Left ventricle myocardium superior (tissue), 1 donor: ENCODE data around the gene GUK1. TPM values are rescaled to one million over a fixed set of nuclear protein-coding genes. Genes with fewer than 3 reads are reported as not detected.
"Not testable (repeated sequence)": the region's sequence is repeated elsewhere in the genome, so short reads cannot be mapped to it uniquely, and the experiment has no call there.

Source experiments
- ATAC-seq: fragments of 200-7000 bp; cut with Tn5 transposase; one replicate; pipeline ENCODE4 v1.9.1; 2020; ENCODE audit warnings: mild to moderate bottlenecking, moderate library complexity
- DNase-seq: peaks from one replicate; pipeline ENCODE4 v3.0.0-alpha.2; 2020
- intact Hi-C: fragments of 100-400 bp; cut with micrococcal nuclease; formaldehyde crosslinking; loops from one replicate; pipeline ENCODE4 v1.11.0; 2022
- total RNA-seq: library from RNA; stranded (reverse); fragmentation: NEBNext Ultra II Directional; extraction: Animal tissue kit (Norgen Biotek cat#: 25700); gene quantifications from one replicate; pipeline ENCODE4 v1.2.1, GENCODE V29; 2021
- donor health status: DM: no; HTN: yes; CAD: no; lungs with severe emphysema.

GUK1 gene
- total RNA-seq, 1 donor from 2014 or later = 175 TPM

DNA sequence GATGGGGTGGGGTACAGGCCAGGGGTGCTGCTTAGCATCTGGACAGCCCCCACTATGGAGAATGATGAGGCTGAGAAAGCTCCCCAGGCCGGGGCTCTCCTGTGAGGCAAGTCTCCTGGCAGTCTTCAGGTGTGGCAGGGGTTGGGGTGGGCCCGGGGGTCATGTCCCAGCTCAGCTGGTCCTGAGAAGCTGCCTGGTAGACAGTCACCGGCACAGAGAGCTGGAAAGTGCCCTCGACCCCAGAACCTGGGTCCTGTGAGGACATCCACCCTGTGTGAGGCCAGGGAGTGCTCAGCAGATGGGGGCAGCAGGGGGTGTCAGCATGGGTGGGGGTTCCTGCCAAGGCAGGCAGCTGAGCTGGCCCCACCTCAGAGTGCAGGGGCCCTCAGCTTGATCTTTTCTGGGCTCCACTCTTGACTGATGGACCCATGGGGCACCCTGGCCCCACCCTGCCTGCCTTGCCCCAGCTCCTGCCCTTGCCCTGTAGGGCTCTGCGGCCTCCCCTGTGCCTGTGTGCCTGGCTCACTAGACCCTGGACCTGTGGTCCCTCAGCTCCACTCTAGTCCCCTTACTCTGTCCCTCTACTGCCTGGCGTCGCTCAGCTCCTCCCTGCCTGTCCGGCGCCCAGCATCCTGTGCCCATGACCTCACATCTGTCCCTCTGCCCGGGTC lies 31.3 kb downstream of the GUK1 start:
- ATAC-seq (no peak), DNase-seq (no peak)
- intact Hi-C loops = no loop called here

DNA sequence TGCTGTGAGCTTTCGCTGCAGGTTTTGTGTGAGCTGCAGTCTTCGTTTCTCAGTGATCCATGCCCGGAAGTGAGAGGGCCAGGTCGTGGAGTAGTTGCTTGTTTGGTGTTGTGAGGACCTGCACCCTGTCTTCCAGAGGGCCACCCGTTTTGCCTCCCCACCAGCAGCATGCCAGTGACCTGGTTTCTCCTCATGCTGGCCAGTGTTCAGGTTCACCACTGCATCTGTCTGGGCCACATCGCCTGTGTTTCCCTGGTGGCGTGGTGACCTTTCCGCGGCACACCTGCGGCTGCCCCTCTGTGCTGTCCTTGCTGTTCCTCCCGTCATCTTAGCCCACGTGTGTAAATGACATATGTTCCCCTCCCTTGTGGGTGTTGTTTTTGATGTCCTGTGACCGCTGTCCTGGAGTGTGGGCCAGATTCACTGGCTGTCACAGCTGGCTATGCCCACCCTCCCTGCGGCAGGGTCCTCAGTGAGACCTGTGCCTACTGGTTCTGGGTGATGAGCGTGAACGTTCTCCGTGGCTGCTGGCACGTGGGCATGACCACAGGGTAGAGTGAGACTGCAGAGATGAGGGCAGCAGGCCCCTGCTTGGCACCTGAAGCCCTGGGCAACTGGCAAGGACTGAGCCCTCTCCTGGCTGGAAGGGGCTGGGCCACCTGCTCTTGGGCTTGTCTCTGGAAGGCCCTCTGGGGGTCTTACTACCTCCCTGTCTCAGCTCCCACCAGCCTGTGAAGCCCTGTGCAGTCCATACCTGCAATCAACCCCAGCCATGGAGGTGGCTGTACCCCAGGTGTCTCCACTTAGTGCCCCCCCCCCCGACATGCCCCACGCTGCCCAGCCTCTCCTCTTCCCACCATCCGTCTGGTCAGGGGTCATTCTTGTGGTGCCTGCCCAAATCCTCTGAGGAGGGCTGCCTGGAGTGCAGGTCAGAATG lies 32.8 kb downstream of the GUK1 start:
- intact Hi-C loops = no loop called here
- DNase-seq (no peak), ATAC-seq (no peak)

DNA sequence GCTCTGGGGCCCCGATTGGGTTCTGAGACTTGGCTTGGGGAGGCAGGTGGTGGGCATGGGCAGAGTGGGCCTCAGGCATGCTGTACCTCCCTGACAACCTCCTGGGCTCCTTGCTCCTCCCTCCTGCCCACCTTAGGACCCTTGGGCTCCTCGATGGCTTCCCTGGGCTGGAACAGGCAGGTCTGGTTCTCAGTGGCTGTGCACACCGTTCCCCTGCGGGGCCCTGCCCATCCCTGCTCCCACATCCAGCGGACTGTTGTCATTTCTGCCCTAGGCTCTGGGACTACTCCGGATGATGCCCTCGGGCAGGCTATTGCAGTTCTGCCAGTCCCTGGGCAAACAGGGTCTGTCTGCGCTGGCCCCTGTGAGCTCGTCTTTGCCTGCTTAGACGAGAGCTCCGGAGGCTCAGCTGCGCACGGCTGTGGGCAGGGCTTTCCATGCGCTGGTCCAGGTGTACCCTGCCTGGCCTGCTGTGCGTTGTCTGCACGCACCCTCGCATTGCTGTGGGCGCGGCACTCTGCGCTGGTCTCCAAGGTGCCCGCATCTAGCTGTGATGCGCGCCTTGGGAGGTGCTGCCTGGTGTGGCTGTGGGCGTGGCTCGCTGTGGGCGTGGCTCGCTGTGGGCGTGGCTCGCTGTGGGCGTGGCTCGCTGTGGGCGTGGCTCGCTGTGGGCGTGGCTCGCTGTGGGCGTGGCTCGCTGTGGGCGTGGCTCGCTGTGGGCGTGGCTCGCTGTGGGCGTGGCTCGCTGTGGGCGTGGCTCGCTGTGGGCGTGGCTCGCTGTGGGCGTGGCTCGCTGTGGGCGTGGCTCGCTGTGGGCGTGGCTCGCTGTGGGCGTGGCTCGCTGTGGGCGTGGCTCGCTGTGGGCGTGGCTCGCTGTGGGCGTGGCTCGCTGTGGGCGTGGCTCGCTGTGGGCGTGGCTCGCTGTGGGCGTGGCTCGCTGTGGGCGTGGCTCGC lies 33.7 kb downstream of the GUK1 start:
- ATAC-seq, DNase-seq, intact Hi-C loops: not testable (repeated sequence)

DNA sequence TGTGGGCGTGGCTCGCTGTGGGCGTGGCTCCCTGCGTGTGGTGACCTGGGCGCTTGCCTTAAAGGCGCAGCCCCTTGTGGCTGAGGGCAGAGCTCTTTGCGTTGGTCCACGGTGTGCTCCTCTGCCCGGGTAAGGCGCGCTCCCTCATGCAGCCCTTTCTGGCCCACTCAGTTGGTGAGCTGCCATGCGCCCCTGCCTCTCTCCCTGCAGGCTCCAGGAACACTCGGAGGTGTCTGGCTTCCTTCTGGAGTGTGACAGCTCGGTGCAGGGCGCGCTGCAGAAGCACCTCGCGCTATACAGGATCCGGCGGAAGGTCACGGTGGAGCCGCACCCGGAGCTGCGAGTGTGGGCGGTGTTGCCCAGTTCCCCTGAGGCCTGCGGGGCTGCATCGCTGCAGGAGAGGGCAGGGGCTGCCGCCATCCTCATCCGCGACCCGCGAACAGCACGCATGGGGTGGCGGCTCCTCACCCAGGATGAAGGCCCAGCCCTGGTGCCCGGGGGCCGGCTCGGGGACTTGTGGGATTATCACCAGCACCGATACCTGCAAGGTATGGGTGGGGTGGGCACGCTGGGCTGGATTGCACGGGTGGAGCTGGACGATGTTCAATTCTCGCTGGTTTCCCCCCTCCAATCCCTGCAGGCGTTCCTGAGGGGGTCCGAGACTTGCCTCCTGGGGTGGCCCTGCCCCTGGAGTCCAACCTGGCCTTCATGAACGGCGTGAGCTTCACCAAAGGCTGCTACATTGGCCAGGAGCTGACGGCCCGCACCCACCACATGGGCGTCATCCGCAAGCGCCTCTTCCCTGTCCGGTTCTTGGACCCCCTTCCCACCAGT lies 34.6 kb downstream of the GUK1 start:
- intact Hi-C loops = no loop called here
- no peak for DNase-seq

DNA sequence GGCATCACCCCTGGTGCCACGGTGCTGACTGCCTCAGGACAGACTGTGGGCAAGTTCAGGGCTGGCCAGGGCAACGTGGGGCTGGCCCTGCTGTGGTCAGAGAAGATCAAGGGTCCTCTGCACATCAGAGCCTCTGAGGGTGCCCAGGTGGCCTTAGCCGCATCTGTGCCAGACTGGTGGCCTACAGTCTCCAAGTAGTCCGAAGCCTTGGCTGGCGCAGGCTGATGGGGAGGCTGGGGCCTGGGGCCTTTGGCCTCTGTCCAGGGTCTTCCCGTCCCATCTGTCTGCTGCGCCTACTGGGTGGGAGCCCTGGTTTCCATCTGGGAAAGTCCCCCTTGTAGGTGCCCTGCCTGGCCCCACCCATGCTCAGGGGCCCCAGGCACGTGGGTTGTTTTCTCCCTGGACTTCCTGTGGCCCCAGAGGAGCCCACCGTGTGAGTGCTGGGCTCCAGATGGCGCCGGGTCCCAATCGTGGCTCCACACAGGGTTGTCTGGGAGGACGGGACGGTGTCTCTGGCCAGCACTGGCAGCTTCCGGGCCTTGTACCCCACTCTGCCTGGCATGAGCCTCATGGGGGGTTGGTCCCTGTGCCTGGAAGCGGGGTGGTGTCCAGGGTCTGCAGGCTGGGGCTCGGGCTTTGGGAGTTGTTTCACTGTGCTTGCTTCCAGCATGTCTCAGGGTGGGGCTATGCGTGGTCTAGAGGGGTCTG lies 35.4 kb downstream of the GUK1 start:
- ATAC-seq = no peak
- intact Hi-C loops = no loop called here
- no peak for DNase-seq

More for the DNA sequence above, 34.6 kb downstream of the GUK1 start:
- peak; percentile 13 for ATAC-seq

DNA sequence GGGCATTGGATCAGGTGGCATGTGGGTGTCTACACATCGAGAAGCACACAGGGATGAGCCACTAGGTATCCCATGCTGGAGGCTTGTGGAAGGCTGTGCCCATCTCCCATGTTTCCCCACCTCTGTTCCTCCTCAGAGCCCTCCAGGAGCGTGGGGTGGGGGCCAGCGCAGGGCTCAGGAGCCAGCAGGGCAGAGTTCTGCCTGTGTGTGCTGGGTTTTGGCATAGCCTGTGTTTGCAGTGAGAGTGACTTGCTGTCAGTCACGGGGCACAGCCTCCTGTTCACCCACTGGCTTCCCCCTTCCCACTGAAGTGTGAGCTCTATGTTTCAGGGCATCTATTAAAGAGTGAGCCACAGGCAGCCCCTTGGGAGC lies 35.9 kb downstream of the GUK1 start:
- DNase-seq (no peak), ATAC-seq (peak; percentile 61)
- intact Hi-C loops = no loop called here

DNA sequence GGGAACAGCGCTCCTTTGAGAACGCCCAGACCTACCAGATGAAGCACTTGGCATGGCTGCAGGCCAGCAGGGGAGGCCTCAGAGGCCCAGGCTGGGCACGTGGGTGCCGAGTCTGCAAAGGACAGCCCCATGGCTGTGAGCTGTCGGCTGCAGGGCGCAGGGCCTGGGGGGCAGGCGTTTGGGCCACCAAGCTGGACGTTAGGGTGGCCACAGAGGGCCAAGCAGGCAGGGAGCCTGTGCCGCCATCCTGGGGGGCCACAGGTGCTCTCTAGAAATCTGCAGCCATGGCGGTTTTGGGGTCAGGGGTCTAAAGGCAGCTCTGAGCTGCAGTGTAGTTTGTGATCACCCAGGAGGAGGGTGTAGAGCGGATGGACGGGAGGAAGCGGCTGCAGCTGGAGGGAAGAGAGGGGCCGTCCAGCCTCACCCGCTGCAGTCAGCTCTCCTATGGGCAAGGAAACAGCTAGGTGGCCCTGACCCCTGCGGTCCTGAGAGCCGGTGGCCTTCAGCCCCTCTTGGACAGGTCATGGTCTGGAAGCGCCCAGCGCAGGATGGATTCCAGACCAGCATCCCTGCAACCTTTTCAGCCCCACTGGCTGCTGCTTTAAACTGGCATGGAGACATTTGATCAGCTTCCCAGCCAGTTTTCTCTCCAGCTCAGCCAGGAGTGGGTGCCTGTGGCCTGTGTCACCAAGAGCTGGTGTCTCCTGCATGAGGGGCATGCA lies 36.5 kb downstream of the GUK1 start:
- DNase-seq (peak; percentile 80), ATAC-seq (peak; percentile 84)
- intact Hi-C loops = no loop called here

DNA sequence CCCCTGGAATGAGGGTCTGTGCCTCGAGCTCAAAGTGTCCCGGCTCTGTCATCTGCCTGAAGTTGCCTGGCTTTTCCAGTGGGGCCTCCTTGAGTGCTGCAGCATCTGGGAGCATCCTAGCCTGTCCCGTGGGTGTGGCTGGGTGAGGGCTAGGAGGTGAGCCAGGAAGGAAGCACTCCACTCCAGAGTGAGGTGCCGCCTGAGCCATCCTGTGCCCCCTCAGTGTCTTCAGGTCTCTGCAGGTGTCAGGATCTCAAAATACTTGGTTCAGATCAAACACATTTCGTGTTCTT lies 37.0 kb downstream of the GUK1 start:
- DNase-seq (no peak), ATAC-seq (no peak)
- intact Hi-C loops = no loop called here

DNA sequence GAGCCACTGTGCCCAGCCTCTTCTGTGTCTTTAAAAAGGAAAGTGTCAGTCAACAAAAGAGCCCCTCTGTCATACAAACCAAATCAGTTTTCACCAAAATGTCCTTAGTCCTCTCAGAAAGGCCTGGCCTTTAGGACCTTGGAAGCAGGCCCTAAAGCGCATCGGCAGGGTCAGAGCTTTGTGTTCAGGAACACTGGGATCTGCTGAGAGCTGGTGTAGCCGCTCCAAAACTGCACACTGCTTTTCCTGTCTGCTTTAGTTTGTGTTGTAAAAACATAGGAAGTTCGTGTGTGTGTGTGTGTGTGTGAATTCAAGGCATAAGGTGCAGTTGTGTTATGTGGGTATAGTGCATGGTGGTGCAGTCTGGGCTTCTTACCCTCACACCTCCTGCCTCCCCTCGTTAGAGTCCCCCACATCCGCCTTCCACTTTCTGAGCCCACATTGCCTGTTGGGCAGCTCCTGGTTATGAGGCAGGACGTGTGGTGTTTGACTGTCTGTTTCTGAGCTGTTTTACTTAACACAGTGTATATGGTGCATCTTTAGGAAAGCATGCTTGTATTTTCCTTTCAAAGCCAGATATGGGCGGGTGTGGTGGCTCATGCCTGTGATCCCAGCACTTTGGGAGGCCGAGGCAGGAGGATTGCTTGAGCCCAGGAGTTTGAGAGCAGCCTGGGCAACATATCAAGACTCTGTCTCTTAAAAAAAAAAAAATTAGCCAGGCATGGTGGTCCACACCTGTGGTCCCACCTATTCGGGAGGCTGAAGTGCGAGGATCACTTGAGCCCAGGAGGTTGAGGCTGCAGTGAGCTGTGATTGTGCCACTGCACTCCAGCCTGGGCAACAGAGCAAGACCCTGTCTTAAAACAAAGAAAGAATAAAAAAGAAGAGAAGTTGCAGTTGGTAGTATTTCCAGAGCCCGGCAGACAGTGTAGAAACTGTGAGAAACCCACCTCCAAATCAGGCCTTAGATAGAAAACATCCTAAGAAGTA lies 37.9 kb downstream of the GUK1 start:
- no peak for ATAC-seq
- no peak for DNase-seq
- intact Hi-C loops = no loop called here

DNA sequence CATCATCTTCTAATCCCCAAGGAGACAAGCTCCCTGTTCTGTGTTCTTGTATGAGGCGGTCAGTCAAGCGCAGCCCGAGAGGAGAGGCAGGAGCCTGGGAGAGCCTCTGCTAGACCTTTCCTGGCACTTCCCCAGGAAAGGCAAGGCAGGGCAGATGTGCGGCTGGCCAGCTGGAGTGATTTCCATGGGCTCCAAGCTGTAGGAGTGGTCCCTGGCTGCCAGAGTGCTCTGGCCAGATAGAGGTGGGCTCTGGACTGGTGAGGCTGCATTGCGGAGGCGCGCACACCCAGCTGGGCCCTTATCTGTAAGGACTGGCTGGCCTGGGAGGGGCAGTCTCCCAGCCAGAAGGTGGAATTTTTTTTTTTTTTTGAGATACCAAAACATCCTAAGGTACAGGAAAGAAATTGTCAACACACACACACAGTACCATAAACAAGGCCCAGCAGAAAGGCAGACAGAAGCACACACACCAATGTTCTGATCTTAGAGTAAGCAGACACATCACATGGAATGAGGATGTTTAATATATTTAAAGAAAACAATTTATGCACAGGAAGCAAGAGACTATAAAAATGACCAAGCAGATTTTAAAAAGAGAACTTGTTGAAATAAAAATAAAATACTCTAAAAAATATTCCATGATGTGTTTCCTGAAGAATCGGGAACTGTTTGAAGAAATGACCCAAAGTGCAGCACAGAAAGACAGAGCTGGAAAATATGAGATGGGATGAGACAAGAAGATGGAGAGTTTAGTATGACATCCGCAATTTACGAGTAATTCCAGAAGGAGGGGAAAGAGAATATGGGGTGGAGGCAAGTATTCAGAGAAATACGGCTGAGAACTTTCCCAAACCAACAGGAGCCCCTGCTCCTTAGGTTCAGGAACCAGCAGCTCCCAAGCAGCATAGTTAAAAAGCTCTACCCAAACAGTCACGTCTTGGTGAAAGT lies 38.9 kb downstream of the GUK1 start:
- DNase-seq (no peak), ATAC-seq (no peak)
- intact Hi-C loops = no loop called here

DNA sequence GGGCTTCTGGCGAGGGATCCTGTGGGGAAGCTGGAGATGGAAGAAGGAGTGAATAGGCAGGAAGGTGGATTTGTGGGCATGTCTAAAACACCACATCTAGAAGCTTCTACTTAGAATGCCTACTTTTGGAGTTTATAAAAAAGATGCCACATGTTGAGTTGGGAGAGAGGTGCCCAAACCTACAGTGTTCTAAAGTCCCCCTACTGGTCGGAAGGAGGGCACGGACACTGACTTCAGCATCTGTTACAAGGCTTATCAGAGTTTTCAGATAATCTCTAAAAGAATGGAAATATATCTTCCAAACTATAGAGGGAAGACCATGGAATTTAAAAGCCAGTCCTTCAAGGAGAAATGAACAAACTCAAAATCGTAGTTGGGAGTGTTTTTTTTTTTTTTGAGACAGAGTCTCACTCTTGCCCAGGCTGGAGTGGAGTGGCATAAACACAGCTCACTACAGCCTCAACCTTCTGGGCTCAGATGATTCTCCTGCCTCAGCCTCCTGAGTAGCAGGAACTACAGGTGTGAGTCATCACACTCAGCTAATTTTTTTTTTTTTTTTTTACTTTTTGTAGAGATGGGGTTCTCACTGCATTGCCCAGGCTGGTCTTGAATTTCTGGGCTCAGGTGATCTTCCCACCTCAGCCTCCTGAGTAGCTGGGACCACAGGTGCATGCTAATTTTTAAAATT lies 40.3 kb downstream of the GUK1 start:
- DNase-seq (no peak), ATAC-seq (no peak)
- intact Hi-C loops = no loop called here

DNA sequence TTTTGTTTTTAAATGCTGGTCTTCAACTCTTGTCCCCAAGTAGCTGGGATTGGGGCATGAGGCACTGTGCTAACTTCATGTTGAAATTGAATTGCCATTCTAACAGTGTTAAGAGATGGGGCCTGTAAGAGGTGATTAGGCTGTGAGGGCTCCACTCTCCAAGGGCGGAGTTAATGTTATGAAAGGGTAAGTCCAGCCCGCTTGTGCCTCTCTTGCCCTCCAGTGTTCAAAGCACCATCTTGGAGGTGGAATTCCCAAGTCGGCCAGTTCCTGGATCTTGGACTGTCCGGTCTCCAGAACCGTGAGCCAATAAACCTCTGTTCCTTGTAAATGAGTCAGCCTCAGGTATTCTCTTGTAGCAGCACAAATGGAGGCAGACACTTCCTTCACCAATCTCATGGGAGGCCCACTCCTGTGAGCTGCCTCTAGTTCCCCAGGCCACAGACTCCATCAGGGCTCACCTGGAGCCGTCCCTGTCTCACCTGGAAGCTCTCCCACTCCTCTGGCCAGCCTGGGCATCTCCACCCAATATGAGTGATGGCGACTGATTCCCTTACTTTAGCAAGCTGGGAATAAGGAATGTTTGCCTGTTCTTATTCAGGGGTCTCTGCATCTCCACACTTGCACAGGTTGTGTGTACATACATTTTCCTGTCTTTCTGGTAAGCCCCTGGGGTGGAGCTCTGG lies 41.0 kb downstream of the GUK1 start:
- DNase-seq = no peak
- ATAC-seq = no peak
- intact Hi-C loops = no loop called here

DNA sequence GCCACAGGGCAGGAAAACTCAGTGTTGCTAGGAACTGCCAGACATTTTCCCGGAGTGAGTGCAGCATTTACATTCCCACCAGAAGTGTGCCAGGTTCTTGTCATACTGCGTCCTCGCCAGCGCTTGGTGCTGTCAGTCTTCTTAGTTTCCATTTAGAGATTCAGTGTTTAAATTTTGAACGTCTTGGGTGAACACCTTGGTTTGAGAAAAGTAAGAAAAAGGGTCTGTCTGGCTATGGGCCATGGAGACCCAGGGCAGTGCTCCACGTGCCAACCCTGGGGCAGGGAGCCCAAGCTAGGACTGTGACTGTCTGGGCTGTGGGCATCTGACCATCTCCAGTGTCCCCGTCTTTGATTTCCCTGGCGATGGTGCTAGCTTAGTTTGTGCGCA lies 41.6 kb downstream of the GUK1 start:
- DNase-seq = no peak
- intact Hi-C loops = no loop called here
- no peak for ATAC-seq

DNA sequence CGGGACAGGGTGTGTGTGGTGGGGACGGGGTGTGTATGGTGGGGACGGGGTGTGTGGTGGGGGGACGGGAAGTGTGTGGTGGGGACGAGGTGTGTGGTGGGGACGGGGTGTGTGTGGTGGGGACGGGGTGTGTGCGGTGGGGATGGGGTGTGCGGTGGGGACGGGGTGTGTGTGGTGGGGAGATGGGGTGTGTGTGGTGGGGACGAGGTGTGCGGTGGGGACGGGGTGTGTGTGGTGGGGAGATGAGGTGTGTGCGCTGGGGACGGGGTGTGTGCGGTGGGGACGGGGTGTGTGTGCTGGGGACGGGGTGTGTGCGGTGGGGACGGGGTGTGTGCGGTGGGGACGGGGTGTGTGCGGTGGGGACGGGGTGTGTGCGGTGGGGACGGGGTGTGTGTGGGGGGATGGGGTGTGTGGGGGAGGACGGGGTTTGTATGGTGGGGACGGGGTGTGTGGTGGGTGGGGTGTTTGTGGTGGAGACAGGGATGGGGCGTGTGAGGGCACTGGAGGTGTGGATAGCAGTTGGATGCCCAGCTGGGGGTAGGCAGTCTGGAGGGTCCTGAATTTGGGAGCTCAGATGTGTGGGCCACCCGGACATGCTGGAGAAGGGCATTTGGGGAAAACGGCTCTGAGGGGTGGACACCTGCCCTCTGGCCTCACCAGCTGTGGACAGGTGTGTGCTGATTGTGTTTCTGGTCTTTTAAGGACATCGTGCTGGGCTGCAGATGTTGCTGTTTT lies 42.4 kb downstream of the GUK1 start:
- intact Hi-C loops = no loop called here
- DNase-seq = no peak
- ATAC-seq = no peak
